ENCODE measurements around the gene IRF8.

GRCh38 chr16:85860413-85861094 is 38.4 kb upstream of the IRF8 start:
- TF ChIP-seq EZH2 (IDR thresholded peaks at IDR 0.05; ENCODE audit: insufficient read depth, low read length) (no peak), CTCF (IDR thresholded peaks at IDR 0.05; ENCODE audit: insufficient read depth, low read depth, low read length) (no peak)

Measured in astrocyte (in vitro differentiated cells and primary cell).